K562 (cell line): ENCODE data around the gene ENO2. TPM values are rescaled to one million over a fixed set of nuclear protein-coding genes. Genes with fewer than 3 reads are reported as not detected.

Experiments used
- CBX5 ChIP-seq: IDR thresholded peaks from 2 replicates; pipeline ENCODE4 v1.6.1; 2014; ENCODE audit warnings: low read depth, borderline replicate concordance
- CCAR2 ChIP-seq: fragments of 200-400 bp; formaldehyde crosslinking; IDR thresholded peaks from 2 replicates; pipeline ENCODE4 v1.6.1; 2017; ENCODE audit warnings: mild to moderate bottlenecking, low read depth, low read length
- NFATC3 ChIP-seq: fragments of 450-650 bp; IDR thresholded peaks from 2 replicates; pipeline ENCODE4 v1.6.1; 2017; ENCODE audit warnings: mild to moderate bottlenecking
- NRF1 ChIP-seq, 2 experiments: fragments of 450-650 bp; IDR thresholded peaks in 1 of 2; conservative IDR thresholded peaks in 1 of 2; 2 replicates each; pipeline ENCODE4 v1.6.1; 2014; ENCODE audit warnings: mild to moderate bottlenecking in 2 of 2
- RBBP5 ChIP-seq: fragments of 200-600 bp; sonication (generic); IDR thresholded peaks from 2 replicates; pipeline ENCODE4 v1.6.1; 2012; ENCODE audit warnings: borderline replicate concordance, mild to moderate bottlenecking, low read length, control low read depth, inconsistent platforms; ENCODE audit not compliant: insufficient read depth, poor library complexity, severe bottlenecking
- SAFB ChIP-seq: fragments of 200-400 bp; formaldehyde crosslinking; IDR thresholded peaks from 2 replicates; pipeline ENCODE4 v1.6.1; 2017; ENCODE audit warnings: low read depth, low read length, borderline replicate concordance
- SAP30 ChIP-seq: fragments of 200-600 bp; sonication (generic); IDR thresholded peaks from 2 replicates; pipeline ENCODE4 v1.6.1; 2012; ENCODE audit warnings: borderline replicate concordance, low read depth, mild to moderate bottlenecking, moderate library complexity, low read length, control low read depth, inconsistent platforms; ENCODE audit not compliant: insufficient read depth, poor library complexity, severe bottlenecking
- STAT5A ChIP-seq: IDR thresholded peaks from 2 replicates; pipeline ENCODE4 v1.6.1; 2012; ENCODE audit warnings: low read length, inconsistent platforms, borderline replicate concordance
- ZC3H4 ChIP-seq: sonication (generic); formaldehyde crosslinking; IDR thresholded peaks from 2 replicates; pipeline ENCODE4 v1.9.0; 2021; ENCODE audit warnings: missing genetic modification reagents, borderline replicate concordance
- ZNF217 ChIP-seq: sonication (generic); formaldehyde crosslinking; IDR thresholded peaks from 2 replicates; pipeline ENCODE4 v1.8.0; 2022; ENCODE audit warnings: mild to moderate bottlenecking, missing genetic modification reagents
- polyA plus RNA-seq, 8 experiments: library from polyadenylated mRNA; depleted of rRNA in 4 of 8; stranded (reverse) in 5 of 8; unstranded in 3 of 8; fragments of >200 nt; fragmentation: Nextera tagmentation in 2 of 8; fragmentation: Illumina TruSeq in 1 of 8; extraction: Ambion mirVana in 2 of 8; extraction: Trizol in 1 of 8; gene quantifications; 2 replicates each; pipeline versions ENCODE4 v1.2.1 to v1.2.3, GENCODE V29; 2011 to 2014; ENCODE audit warnings: inconsistent platforms in 1 of 8, missing spikeins in 1 of 8
- total RNA-seq, 7 experiments: library from RNA; depleted of rRNA in 6 of 7; stranded (reverse); fragments of >200 nt in 6 of 7; fragmentation: Illumina TruSeq in 2 of 7; extraction: Trizol in 2 of 7; gene quantifications; 2 replicates each; pipeline versions ENCODE4 v1.2.1 to v1.2.3, GENCODE V29; 2011 to 2021; ENCODE audit warnings: low replicate concordance in 1 of 7
- TF ChIP-seq, protein P1 (sequence below): fragments of 450-650 bp; IDR thresholded peaks from 2 replicates; pipeline ENCODE4 v1.6.1; 2016; ENCODE audit warnings: low read depth
- TF ChIP-seq, protein P2 (sequence below): fragments of 450-650 bp; IDR thresholded peaks from 2 replicates; pipeline ENCODE4 v1.6.1; 2016; ENCODE audit warnings: borderline replicate concordance
- TF ChIP-seq, protein P3 (sequence below): fragments of 450-650 bp; formaldehyde crosslinking; IDR thresholded peaks from 2 replicates; pipeline ENCODE4 v1.4.0; 2020; ENCODE audit warnings: mild to moderate bottlenecking
- TF ChIP-seq, protein P4 (sequence below): sonication (generic); formaldehyde crosslinking; IDR thresholded peaks from 2 replicates; pipeline ENCODE4 v1.9.0; 2022; ENCODE audit warnings: mild to moderate bottlenecking, missing genetic modification reagents

ENO2 gene
- total and polyA plus RNA-seq, 9 of the 15 experiments (the other 6 are each of a cell fraction or from before 2014, with no cell fraction given), result 10.9 to 43.3 (median 21.0) TPM

DNA sequence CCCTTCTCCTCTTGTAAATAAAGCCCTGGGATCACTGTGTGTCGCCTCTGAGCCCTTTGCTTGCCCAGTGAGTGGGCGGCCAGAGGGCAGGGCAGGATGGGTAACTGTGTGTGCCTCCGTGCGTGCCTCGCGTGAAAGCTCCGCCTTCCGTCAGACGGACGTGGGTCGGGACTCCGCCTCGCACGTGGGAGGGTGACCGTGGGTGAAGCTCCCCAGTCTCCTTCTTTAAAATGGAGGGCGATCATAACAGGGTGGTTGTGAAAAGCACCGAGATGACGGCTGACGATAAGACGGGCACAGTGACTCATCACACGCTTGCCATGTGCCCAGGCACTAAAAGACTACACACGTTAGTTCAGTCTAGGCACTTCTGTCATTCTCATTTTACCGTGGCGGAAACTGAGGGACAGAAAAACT is 46.9 kb downstream of the ENO2 start (continued):
- TF ChIP-seq, protein P1, sequence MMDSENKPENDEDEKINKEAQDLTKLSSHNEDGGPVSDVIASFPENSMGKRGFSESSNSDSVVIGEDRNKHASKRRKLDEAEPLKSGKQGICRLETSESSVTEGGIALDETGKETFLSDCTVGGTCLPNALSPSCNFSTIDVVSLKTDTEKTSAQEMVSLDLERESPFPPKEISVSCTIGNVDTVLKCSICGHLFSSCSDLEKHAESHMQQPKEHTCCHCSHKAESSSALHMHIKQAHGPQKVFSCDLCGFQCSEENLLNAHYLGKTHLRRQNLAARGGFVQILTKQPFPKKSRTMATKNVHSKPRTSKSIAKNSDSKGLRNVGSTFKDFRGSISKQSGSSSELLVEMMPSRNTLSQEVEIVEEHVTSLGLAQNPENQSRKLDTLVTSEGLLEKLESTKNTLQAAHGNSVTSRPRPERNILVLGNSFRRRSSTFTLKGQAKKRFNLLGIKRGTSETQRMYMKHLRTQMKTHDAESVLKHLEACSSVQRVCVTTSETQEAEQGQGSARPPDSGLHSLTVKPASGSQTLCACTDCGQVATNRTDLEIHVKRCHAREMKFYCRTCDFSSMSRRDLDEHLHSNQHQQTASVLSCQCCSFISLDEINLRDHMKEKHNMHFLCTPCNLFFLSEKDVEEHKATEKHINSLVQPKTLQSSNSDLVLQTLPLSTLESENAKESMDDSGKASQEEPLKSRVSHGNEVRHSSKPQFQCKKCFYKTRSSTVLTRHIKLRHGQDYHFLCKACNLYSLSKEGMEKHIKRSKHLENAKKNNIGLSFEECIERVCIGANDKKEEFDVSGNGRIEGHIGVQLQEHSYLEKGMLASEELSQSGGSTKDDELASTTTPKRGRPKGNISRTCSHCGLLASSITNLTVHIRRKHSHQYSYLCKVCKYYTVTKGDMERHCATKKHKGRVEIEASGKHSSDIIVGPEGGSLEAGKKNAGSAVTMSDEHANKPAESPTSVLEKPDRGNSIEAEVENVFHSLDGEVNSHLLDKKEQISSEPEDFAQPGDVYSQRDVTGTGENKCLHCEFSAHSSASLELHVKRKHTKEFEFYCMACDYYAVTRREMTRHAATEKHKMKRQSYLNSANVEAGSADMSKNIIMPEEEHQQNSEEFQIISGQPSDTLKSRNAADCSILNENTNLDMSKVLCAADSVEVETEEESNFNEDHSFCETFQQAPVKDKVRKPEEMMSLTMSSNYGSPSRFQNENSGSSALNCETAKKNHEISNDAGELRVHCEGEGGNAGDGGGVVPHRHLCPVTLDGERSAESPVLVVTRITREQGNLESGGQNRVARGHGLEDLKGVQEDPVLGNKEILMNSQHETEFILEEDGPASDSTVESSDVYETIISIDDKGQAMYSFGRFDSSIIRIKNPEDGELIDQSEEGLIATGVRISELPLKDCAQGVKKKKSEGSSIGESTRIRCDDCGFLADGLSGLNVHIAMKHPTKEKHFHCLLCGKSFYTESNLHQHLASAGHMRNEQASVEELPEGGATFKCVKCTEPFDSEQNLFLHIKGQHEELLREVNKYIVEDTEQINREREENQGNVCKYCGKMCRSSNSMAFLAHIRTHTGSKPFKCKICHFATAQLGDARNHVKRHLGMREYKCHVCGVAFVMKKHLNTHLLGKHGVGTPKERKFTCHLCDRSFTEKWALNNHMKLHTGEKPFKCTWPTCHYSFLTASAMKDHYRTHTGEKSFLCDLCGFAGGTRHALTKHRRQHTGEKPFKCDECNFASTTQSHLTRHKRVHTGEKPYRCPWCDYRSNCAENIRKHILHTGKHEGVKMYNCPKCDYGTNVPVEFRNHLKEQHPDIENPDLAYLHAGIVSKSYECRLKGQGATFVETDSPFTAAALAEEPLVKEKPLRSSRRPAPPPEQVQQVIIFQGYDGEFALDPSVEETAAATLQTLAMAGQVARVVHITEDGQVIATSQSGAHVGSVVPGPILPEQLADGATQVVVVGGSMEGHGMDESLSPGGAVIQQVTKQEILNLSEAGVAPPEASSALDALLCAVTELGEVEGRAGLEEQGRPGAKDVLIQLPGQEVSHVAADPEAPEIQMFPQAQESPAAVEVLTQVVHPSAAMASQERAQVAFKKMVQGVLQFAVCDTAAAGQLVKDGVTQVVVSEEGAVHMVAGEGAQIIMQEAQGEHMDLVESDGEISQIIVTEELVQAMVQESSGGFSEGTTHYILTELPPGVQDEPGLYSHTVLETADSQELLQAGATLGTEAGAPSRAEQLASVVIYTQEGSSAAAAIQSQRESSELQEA, result no peak
- TF ChIP-seq SAP30 (no peak), RBBP5 (peak; percentile 67), STAT5A (no peak), NFATC3 (no peak), SAFB (peak; percentile 71; the same call in 1 of the 2 replicates), CBX5 (no peak), ZNF217 (CRISPR knock-in tag) (no peak), NRF1 (conservative IDR thresholded peaks at IDR 0.05 in 1 of 2, IDR thresholded peaks at IDR 0.05 in 1 of 2) (no peak), ZC3H4 (CRISPR knock-in tag) (0 out of 2 replicates have a peak, but pooled peaks have one; percentile 65), CCAR2 (no peak)
- TF ChIP-seq, protein P2, sequence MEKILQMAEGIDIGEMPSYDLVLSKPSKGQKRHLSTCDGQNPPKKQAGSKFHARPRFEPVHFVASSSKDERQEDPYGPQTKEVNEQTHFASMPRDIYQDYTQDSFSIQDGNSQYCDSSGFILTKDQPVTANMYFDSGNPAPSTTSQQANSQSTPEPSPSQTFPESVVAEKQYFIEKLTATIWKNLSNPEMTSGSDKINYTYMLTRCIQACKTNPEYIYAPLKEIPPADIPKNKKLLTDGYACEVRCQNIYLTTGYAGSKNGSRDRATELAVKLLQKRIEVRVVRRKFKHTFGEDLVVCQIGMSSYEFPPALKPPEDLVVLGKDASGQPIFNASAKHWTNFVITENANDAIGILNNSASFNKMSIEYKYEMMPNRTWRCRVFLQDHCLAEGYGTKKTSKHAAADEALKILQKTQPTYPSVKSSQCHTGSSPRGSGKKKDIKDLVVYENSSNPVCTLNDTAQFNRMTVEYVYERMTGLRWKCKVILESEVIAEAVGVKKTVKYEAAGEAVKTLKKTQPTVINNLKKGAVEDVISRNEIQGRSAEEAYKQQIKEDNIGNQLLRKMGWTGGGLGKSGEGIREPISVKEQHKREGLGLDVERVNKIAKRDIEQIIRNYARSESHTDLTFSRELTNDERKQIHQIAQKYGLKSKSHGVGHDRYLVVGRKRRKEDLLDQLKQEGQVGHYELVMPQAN, result no peak; the same call in 1 of the 2 replicates
- TF ChIP-seq, protein P3, sequence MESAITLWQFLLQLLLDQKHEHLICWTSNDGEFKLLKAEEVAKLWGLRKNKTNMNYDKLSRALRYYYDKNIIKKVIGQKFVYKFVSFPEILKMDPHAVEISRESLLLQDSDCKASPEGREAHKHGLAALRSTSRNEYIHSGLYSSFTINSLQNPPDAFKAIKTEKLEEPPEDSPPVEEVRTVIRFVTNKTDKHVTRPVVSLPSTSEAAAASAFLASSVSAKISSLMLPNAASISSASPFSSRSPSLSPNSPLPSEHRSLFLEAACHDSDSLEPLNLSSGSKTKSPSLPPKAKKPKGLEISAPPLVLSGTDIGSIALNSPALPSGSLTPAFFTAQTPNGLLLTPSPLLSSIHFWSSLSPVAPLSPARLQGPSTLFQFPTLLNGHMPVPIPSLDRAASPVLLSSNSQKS (CRISPR knock-in tag), result no peak
- TF ChIP-seq, protein P4, sequence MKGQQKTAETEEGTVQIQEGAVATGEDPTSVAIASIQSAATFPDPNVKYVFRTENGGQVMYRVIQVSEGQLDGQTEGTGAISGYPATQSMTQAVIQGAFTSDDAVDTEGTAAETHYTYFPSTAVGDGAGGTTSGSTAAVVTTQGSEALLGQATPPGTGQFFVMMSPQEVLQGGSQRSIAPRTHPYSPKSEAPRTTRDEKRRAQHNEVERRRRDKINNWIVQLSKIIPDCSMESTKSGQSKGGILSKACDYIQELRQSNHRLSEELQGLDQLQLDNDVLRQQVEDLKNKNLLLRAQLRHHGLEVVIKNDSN (CRISPR knock-in tag), result no peak
